Stimulated activated CD8-positive, alpha-beta memory T cell treated with anti-CD3 and anti-CD28 coated beads, Interleukin-4, amount 100 ng/mL, for 1 hour (primary cell): ENCODE measurements around the gene SPOPL.

Experiments
- DNase-seq, 2 donors: peaks; one replicate each; pipeline ENCODE4 v3.0.0-alpha.2; 2020; ENCODE audit warnings: low read depth in 2 of 2, low spot score in 1 of 2

The SPOPL gene

GRCh38 chr2:138600732-138601457 is 99.3 kb downstream of the SPOPL start:
- DNase-seq, result no peak

GRCh38 chr2:138601458-138602165 is 100.0 kb downstream of the SPOPL start:
- DNase-seq, result no peak

DNA sequence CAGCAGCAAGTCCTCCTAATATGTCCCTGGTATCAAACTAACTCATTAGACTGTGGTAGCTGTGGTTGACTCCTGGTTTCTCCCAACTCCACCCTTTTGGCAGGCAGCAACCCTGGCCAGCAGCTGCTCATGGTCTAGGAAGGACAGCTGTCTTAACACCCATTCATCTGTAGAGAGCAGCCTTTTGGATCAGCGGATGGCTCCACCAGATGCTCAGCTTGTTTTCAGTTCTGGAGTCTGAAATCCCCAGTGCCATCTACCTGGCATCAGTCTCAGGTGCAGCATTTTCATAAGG is 100.5 kb downstream of the SPOPL start:
- no peak for DNase-seq

DNA sequence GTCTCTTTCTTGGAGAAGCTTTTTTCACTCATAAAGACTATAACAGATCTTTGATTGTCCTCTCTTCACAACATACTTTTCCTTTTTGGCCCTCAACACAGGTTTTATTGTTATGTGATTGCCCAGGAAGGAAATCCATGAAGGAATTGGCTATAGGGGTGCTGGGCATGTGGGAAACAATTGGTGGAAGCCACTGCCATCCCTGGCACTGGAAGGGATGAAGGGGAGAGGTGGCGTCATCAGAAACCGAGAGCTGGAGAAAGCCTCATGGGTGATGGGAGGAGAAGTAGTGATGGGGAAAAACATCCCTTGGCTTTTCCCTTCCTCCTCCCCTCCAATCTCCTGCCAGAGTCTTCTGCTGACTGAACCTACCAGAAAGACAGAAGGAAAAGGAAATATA is 106.2 kb downstream of the SPOPL start:
- DNase-seq, result no peak

- DNase-seq, result no peak
Measured at GRCh38 chr2:138609446-138609845, 107.9 kb downstream of the SPOPL start.

GRCh38 chr2:138610201-138610953 is 108.8 kb downstream of the SPOPL start:
- DNase-seq, result no peak

GRCh38 chr2:138615257-138615656 is 113.7 kb downstream of the SPOPL start:
- DNase-seq, result no peak

- no peak for DNase-seq
Measured at GRCh38 chr2:138617026-138617425, 115.5 kb downstream of the SPOPL start.

GRCh38 chr2:138618971-138619370 is 117.4 kb downstream of the SPOPL start:
- no peak for DNase-seq

DNA sequence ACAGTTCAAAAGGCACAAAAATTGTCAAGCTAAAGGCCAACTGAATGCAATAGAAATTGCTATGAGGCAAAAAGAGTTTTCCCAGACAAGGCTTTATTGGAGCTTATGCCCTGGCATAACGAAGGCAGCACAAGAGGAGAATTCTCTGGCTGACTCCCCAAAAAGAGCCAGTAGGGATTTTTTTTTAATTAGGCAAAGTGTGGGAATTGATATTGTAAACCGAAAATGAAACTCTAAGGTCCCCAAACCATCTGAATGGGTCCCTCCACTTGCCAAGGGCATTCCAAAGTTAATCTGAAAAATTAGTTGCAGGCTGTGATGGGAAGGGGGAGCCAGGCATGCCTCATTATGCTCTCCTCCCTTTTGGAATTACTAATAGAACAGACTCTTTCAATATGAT is 118.9 kb downstream of the SPOPL start:
- no peak for DNase-seq

GRCh38 chr2:138621139-138621538 is 119.6 kb downstream of the SPOPL start:
- no peak for DNase-seq

GRCh38 chr2:138622613-138623012 is 121.0 kb downstream of the SPOPL start:
- no peak for DNase-seq
